ENCODE measurements around the gene RPL3. TPM values are rescaled to one million over a fixed set of nuclear protein-coding genes. Genes with fewer than 3 reads are reported as not detected.
"Not testable (repeated sequence)": the region's sequence is repeated elsewhere in the genome, so short reads cannot be mapped to it uniquely, and the experiment has no call there.

RPL3 gene
- polyA plus RNA-seq, 1 donor (not counting 4 experiments of a cell fraction or from before 2014, with no cell fraction given): 2,538 TPM

GRCh38 chr22:39341179-39341578, 21.8 kb upstream of the RPL3 start:
- Histone ChIP-seq H3K9me3 (ENCODE audit: control insufficient read depth, low read depth, low read length) (no peaks in the 10 kb centered on the region), H3K27ac (ENCODE audit: control insufficient read depth, insufficient read depth, low read length) (no peak overlapping the region), H2AFZ (ENCODE audit: control insufficient read depth, low read length) (no peak overlapping the region), H3K4me1 (ENCODE audit: control insufficient read depth, extremely low read depth, insufficient read depth, low read length) (no peaks in the 10 kb centered on the region), H4K20me1 (ENCODE audit: control insufficient read depth, extremely low read depth, insufficient read depth, low read length) (no peaks in the 10 kb centered on the region), H3K9me1 (ENCODE audit: control insufficient read depth, extremely low read depth, insufficient read depth, low read length) (no peaks in the 10 kb centered on the region), H3K79me2 (ENCODE audit: control insufficient read depth, insufficient read depth, low read length) (no peaks in the 10 kb centered on the region), H3K36me3 (ENCODE audit: control insufficient read depth in 2 of 2, extremely low read depth in 1 of 2, insufficient read depth in 2 of 2, low read length in 2 of 2) (no peaks in the 10 kb centered on the region), H3K27me3 (ENCODE audit: control insufficient read depth, extremely low read depth, insufficient read depth, low read length) (peaks cover 6% of the 10 kb centered on the region), H3K4me3 (ENCODE audit: control insufficient read depth in 2 of 3, extremely low read depth in 1 of 3, insufficient read depth in 2 of 3, low read depth in 1 of 3, low read length in 3 of 3) (no peak overlapping the region), H3K9ac (ENCODE audit: control insufficient read depth, extremely low read depth, insufficient read depth, low read length) (no peak overlapping the region), H3K4me2 (ENCODE audit: control insufficient read depth, extremely low read depth, insufficient read depth, low read depth, low read length) (no peak overlapping the region)
- FAIRE-seq (no peak), DNase-seq (ENCODE audit: low read depth, low spot score) (no peak)
- TF ChIP-seq CTCF (optimal IDR thresholded peaks at IDR 0.05 in 1 of 3, IDR thresholded peaks at IDR 0.05 in 1 of 3, conservative IDR thresholded peaks at IDR 0.05 in 1 of 3; ENCODE audit: extremely low read depth in 1 of 3, insufficient read depth in 2 of 3, low read length in 3 of 3) (no peak), EZH2 (IDR thresholded peaks at IDR 0.05; ENCODE audit: low read length) (no peak)
- dilution Hi-C loops (cut with MboI; ENCODE audit: extremely low pct_ligation_motif_present, low sequenced_read_pairs): no loop called here

GRCh38 chr22:39339775-39340174, 20.4 kb upstream of the RPL3 start:
- H3K27me3 ChIP-seq (ENCODE audit: control insufficient read depth, extremely low read depth, insufficient read depth, low read length); H4K20me1 ChIP-seq (ENCODE audit: control insufficient read depth, extremely low read depth, insufficient read depth, low read length); H3K9ac ChIP-seq (ENCODE audit: control insufficient read depth, extremely low read depth, insufficient read depth, low read length); H3K36me3 ChIP-seq (ENCODE audit: control insufficient read depth in 2 of 2, extremely low read depth in 1 of 2, insufficient read depth in 2 of 2, low read length in 2 of 2); H3K4me2 ChIP-seq (ENCODE audit: control insufficient read depth, extremely low read depth, insufficient read depth, low read depth, low read length); H3K9me1 ChIP-seq (ENCODE audit: control insufficient read depth, extremely low read depth, insufficient read depth, low read length); FAIRE-seq; H3K9me3 ChIP-seq (ENCODE audit: control insufficient read depth, low read depth, low read length); H3K27ac ChIP-seq (ENCODE audit: control insufficient read depth, insufficient read depth, low read length); DNase-seq (ENCODE audit: low read depth, low spot score); H3K4me1 ChIP-seq (ENCODE audit: control insufficient read depth, extremely low read depth, insufficient read depth, low read length); H2AFZ ChIP-seq (ENCODE audit: control insufficient read depth, low read length); H3K79me2 ChIP-seq (ENCODE audit: control insufficient read depth, insufficient read depth, low read length); dilution Hi-C loops (cut with MboI; ENCODE audit: extremely low pct_ligation_motif_present, low sequenced_read_pairs); H3K4me3 ChIP-seq (ENCODE audit: control insufficient read depth in 2 of 3, extremely low read depth in 1 of 3, insufficient read depth in 2 of 3, low read depth in 1 of 3, low read length in 3 of 3): not testable (repeated sequence)

GRCh38 chr22:39336411-39336810, 17.0 kb upstream of the RPL3 start:
- no peak overlapping the region for H3K4me3 ChIP-seq (ENCODE audit: control insufficient read depth in 2 of 3, extremely low read depth in 1 of 3, insufficient read depth in 2 of 3, low read depth in 1 of 3, low read length in 3 of 3)
- FAIRE-seq: no peak

More at GRCh38 chr22:39336411-39336810, 17.0 kb upstream of the RPL3 start:
- H3K36me3 ChIP-seq (ENCODE audit: control insufficient read depth in 2 of 2, extremely low read depth in 1 of 2, insufficient read depth in 2 of 2, low read length in 2 of 2): no peaks in the 10 kb centered on the region
- H3K4me1 ChIP-seq (ENCODE audit: control insufficient read depth, extremely low read depth, insufficient read depth, low read length): no peaks in the 10 kb centered on the region
- no peaks in the 10 kb centered on the region for H3K27me3 ChIP-seq (ENCODE audit: control insufficient read depth, extremely low read depth, insufficient read depth, low read length)
- no peak overlapping the region for H2AFZ ChIP-seq (ENCODE audit: control insufficient read depth, low read length)
- H3K9ac ChIP-seq (ENCODE audit: control insufficient read depth, extremely low read depth, insufficient read depth, low read length): no peak overlapping the region
- no peaks in the 10 kb centered on the region for H3K79me2 ChIP-seq (ENCODE audit: control insufficient read depth, insufficient read depth, low read length)
- H3K9me3 ChIP-seq (ENCODE audit: control insufficient read depth, low read depth, low read length): no peaks in the 10 kb centered on the region
- dilution Hi-C loops (cut with MboI; ENCODE audit: extremely low pct_ligation_motif_present, low sequenced_read_pairs): no loop called here
- H3K4me2 ChIP-seq (ENCODE audit: control insufficient read depth, extremely low read depth, insufficient read depth, low read depth, low read length): no peak overlapping the region
- no peak overlapping the region for H3K27ac ChIP-seq (ENCODE audit: control insufficient read depth, insufficient read depth, low read length)
- no peak for DNase-seq (ENCODE audit: low read depth, low spot score)
- TF ChIP-seq CTCF (optimal IDR thresholded peaks at IDR 0.05 in 1 of 3, IDR thresholded peaks at IDR 0.05 in 1 of 3, conservative IDR thresholded peaks at IDR 0.05 in 1 of 3; ENCODE audit: extremely low read depth in 1 of 3, insufficient read depth in 2 of 3, low read length in 3 of 3): no peak
- TF ChIP-seq EZH2 (IDR thresholded peaks at IDR 0.05; ENCODE audit: low read length): no peak
- H4K20me1 ChIP-seq (ENCODE audit: control insufficient read depth, extremely low read depth, insufficient read depth, low read length): no peaks in the 10 kb centered on the region
- no peaks in the 10 kb centered on the region for H3K9me1 ChIP-seq (ENCODE audit: control insufficient read depth, extremely low read depth, insufficient read depth, low read length)
